HepG2 (cell line): Measurements from ENCODE around the gene U2SURP.

ENCODE experiments used
- KMT2B ChIP-seq: IDR thresholded peaks from 2 replicates; pipeline ENCODE4 v1.6.1; 2016; ENCODE audit warnings: missing genetic modification reagents, missing compliant biosample characterization
- NR2F6 ChIP-seq, 2 experiments: IDR thresholded peaks; 2 replicates each; pipeline ENCODE4 v1.6.1; 2016; ENCODE audit warnings: antibody characterized with exemption in 1 of 2, mild to moderate bottlenecking in 1 of 2
- POLR2A ChIP-seq, 2 experiments: IDR thresholded peaks; 2 replicates each; pipeline ENCODE4 v1.6.1; 2011; ENCODE audit warnings: low read depth in 2 of 2, low read length in 2 of 2, mild to moderate bottlenecking in 1 of 2, moderate library complexity in 1 of 2; ENCODE audit not compliant: insufficient read depth in 1 of 2
- SYNCRIP ChIP-seq: fragments of 200-400 bp; formaldehyde crosslinking; IDR thresholded peaks from 2 replicates; pipeline ENCODE4 v1.6.1; 2018; ENCODE audit warnings: mild to moderate bottlenecking, low read depth, low read length; ENCODE audit not compliant: insufficient read depth
- TAF1 ChIP-seq: sonication (generic); formaldehyde crosslinking; IDR thresholded peaks from 2 replicates; pipeline ENCODE4 v1.4.0; 2020; ENCODE audit warnings: missing genetic modification reagents
- U2AF1 ChIP-seq: fragments of 200-400 bp; formaldehyde crosslinking; optimal IDR thresholded peaks from 2 replicates; pipeline ENCODE3; 2017; ENCODE audit warnings: mild to moderate bottlenecking, low read depth, low read length
- ZNF263 ChIP-seq: sonication (generic); formaldehyde crosslinking; IDR thresholded peaks from 2 replicates; pipeline ENCODE4 v1.4.0; 2020; ENCODE audit warnings: missing genetic modification reagents
- TF ChIP-seq, protein P1 (sequence below): sonication (generic); formaldehyde crosslinking; IDR thresholded peaks from 2 replicates; pipeline ENCODE4 v1.5.0; 2020; ENCODE audit warnings: mild to moderate bottlenecking, missing genetic modification reagents, moderate library complexity
- TF ChIP-seq, protein P2 (sequence below): IDR thresholded peaks from 2 replicates; pipeline ENCODE4 v1.6.1; 2016; ENCODE audit warnings: missing compliant biosample characterization, missing genetic modification reagents, borderline replicate concordance
- TF ChIP-seq, protein P3 (sequence below): IDR thresholded peaks from 2 replicates; pipeline ENCODE4 v1.6.1; 2016; ENCODE audit warnings: missing compliant biosample characterization, missing genetic modification reagents, borderline replicate concordance
- TF ChIP-seq, protein P4 (sequence below): sonication (generic); formaldehyde crosslinking; IDR thresholded peaks from 2 replicates; pipeline ENCODE4 v1.8.0; 2023; ENCODE audit warnings: mild to moderate bottlenecking, missing genetic modification reagents

DNA sequence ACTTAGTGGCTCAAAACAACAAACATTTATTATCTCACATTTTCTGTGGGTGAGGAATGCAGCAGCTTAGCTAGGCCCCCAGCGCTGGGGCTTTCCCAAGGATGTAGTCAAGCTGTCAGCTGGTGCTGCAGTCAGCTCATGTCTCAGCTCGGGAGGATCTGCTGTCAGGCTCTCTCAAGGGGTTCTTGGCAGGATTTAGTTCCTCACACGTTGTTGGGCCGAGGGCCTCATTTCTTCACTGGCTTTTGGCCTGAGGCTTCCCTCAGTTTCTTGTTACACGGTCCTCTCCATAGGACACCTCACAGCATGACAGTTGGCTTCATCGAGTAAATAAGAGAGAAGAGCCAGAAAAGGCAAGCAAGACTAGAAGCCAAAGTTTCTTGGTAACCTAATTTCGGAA, 13.7 kb upstream of the U2SURP start:
- TF ChIP-seq SYNCRIP (no peak), KMT2B (CRISPR knock-in tag) (no peak), POLR2A (IDR thresholded peaks at IDR 0.05; ENCODE audit: insufficient read depth in 1 of 2, low read depth in 2 of 2, low read length in 2 of 2) (no peak), U2AF1 (no peak), TAF1 (CRISPR knock-in tag) (no peak), ZNF263 (CRISPR knock-in tag) (no peak), NR2F6 (IDR thresholded peaks at IDR 0.05) (no peak), NR2F6 (CRISPR knock-in tag; IDR thresholded peaks at IDR 0.05) (no peak)
- TF ChIP-seq, protein P1, sequence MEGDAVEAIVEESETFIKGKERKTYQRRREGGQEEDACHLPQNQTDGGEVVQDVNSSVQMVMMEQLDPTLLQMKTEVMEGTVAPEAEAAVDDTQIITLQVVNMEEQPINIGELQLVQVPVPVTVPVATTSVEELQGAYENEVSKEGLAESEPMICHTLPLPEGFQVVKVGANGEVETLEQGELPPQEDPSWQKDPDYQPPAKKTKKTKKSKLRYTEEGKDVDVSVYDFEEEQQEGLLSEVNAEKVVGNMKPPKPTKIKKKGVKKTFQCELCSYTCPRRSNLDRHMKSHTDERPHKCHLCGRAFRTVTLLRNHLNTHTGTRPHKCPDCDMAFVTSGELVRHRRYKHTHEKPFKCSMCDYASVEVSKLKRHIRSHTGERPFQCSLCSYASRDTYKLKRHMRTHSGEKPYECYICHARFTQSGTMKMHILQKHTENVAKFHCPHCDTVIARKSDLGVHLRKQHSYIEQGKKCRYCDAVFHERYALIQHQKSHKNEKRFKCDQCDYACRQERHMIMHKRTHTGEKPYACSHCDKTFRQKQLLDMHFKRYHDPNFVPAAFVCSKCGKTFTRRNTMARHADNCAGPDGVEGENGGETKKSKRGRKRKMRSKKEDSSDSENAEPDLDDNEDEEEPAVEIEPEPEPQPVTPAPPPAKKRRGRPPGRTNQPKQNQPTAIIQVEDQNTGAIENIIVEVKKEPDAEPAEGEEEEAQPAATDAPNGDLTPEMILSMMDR, result no peak
- TF ChIP-seq, protein P2, sequence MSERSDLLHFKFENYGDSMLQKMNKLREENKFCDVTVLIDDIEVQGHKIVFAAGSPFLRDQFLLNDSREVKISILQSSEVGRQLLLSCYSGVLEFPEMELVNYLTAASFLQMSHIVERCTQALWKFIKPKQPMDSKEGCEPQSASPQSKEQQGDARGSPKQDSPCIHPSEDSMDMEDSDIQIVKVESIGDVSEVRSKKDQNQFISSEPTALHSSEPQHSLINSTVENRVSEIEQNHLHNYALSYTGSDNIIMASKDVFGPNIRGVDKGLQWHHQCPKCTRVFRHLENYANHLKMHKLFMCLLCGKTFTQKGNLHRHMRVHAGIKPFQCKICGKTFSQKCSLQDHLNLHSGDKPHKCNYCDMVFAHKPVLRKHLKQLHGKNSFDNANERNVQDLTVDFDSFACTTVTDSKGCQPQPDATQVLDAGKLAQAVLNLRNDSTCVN, result no peak
- TF ChIP-seq, protein P3, sequence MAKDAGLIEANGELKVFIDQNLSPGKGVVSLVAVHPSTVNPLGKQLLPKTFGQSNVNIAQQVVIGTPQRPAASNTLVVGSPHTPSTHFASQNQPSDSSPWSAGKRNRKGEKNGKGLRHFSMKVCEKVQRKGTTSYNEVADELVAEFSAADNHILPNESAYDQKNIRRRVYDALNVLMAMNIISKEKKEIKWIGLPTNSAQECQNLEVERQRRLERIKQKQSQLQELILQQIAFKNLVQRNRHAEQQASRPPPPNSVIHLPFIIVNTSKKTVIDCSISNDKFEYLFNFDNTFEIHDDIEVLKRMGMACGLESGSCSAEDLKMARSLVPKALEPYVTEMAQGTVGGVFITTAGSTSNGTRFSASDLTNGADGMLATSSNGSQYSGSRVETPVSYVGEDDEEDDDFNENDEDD (CRISPR knock-in tag), result no peak
- TF ChIP-seq, protein P4, sequence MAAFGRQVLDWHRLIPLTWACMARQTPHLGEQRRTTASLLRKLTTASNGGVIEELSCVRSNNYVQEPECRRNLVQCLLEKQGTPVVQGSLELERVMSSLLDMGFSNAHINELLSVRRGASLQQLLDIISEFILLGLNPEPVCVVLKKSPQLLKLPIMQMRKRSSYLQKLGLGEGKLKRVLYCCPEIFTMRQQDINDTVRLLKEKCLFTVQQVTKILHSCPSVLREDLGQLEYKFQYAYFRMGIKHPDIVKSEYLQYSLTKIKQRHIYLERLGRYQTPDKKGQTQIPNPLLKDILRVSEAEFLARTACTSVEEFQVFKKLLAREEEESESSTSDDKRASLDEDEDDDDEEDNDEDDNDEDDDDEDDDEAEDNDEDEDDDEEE, result no peak
